Neural cell (in vitro differentiated cells): ENCODE results near the gene THRB. TPM values are rescaled to one million over a fixed set of nuclear protein-coding genes. Genes with fewer than 3 reads are reported as not detected.

Experiments
- H2AFZ ChIP-seq: fragments of 200-600, 300-800 bp; sonication (generic), shearing (Covaris generic); 2 replicates; pipeline ENCODE4 v1.6.0; 2014; ENCODE audit warnings: low read depth, mild to moderate bottlenecking, antibody characterized with exemption, low read length, moderate library complexity
- H3F3A ChIP-seq: fragments of 200-600 bp; shearing (Covaris generic); 2 replicates; pipeline ENCODE4 v1.6.1; 2016; ENCODE audit warnings: mild to moderate bottlenecking, moderate library complexity, mixed read lengths, antibody characterized with exemption, low read length; ENCODE audit not compliant: insufficient read depth, poor library complexity, severe bottlenecking
- H3K27ac ChIP-seq: fragments of 200-600, 300-800 bp; sonication (generic), shearing (Covaris generic); 2 replicates; pipeline ENCODE4 v1.5.1; 2014; ENCODE audit warnings: mild to moderate bottlenecking, low read length, moderate library complexity
- H3K27me3 ChIP-seq: fragments of 300-800, 200-600 bp; sonication (generic), shearing (Covaris generic); 2 replicates; pipeline ENCODE4 v1.6.0; 2014; ENCODE audit warnings: mild to moderate bottlenecking, low read depth, low read length, moderate library complexity; ENCODE audit not compliant: insufficient read depth
- H3K36me3 ChIP-seq: fragments of 300-800, 200-600 bp; sonication (generic), shearing (Covaris generic); 2 replicates; pipeline ENCODE4 v1.5.1; 2014; ENCODE audit warnings: mild to moderate bottlenecking, antibody characterized with exemption, low read length, moderate library complexity; ENCODE audit not compliant: insufficient read depth
- H3K4me2 ChIP-seq: fragments of 300-800, 200-600 bp; sonication (generic), shearing (Covaris generic); 2 replicates; pipeline ENCODE4 v1.6.0; 2014; ENCODE audit warnings: mild to moderate bottlenecking, low read length
- H3K4me3 ChIP-seq: fragments of 300-800, 200-600 bp; sonication (generic), shearing (Covaris generic); 2 replicates; pipeline ENCODE4 v1.5.1; 2014; ENCODE audit warnings: mild to moderate bottlenecking, low read length, moderate library complexity
- H3K79me2 ChIP-seq: fragments of 200-600 bp; shearing (Covaris generic); replicated peaks from 2 replicates; pipeline ENCODE4 v1.6.0; 2014; ENCODE audit warnings: mild to moderate bottlenecking, low read length, moderate library complexity; ENCODE audit not compliant: insufficient read depth
- H3K9ac ChIP-seq: fragments of 300-800, 200-600 bp; sonication (generic), shearing (Covaris generic); 2 replicates; pipeline ENCODE4 v1.6.1; 2016; ENCODE audit warnings: mild to moderate bottlenecking, low read length, mixed read lengths
- H3K9me2 ChIP-seq: fragments of 200-600 bp; shearing (Covaris generic); 2 replicates; pipeline ENCODE4 v1.6.1; 2016; ENCODE audit warnings: mild to moderate bottlenecking, low read length, mixed read lengths; ENCODE audit not compliant: insufficient read depth
- H3K9me3 ChIP-seq: fragments of 200-600, 300-800 bp; sonication (generic), shearing (Covaris generic); 2 replicates; pipeline ENCODE4 v1.6.1; 2016; ENCODE audit warnings: mild to moderate bottlenecking, mixed run types, low read length, moderate library complexity, mixed read lengths
- H4K20me1 ChIP-seq: fragments of 200-600 bp; shearing (Covaris generic); 2 replicates; pipeline ENCODE4 v1.6.1; 2016; ENCODE audit warnings: mild to moderate bottlenecking, mixed run types; ENCODE audit not compliant: insufficient read depth
- EP300 ChIP-seq: fragments of 450-650 bp; conservative IDR thresholded peaks from 2 replicates; pipeline ENCODE4 v1.6.1; 2014; ENCODE audit warnings: antibody characterized with exemption, mild to moderate bottlenecking, moderate library complexity; ENCODE audit not compliant: poor library complexity, severe bottlenecking
- EZH2 ChIP-seq: fragments of 200-600, 300-800 bp; shearing (Covaris generic), sonication (generic); IDR thresholded peaks from 2 replicates; pipeline ENCODE4 v1.6.1; 2014; ENCODE audit warnings: antibody characterized with exemption, low read length, borderline replicate concordance, mild to moderate bottlenecking; ENCODE audit not compliant: insufficient read depth, poor library complexity, severe bottlenecking
- MXI1 ChIP-seq: fragments of 450-650 bp; conservative IDR thresholded peaks from 2 replicates; pipeline ENCODE4 v1.6.1; 2014; ENCODE audit warnings: antibody characterized with exemption, mild to moderate bottlenecking; ENCODE audit not compliant: poor library complexity, severe bottlenecking
- POLR2AphosphoS5 ChIP-seq: IDR thresholded peaks from 2 replicates; pipeline ENCODE4 v1.6.1; 2012
- RAD21 ChIP-seq: fragments of 450-650 bp; conservative IDR thresholded peaks from 2 replicates; pipeline ENCODE4 v1.6.1; 2014; ENCODE audit warnings: antibody characterized with exemption, mild to moderate bottlenecking, moderate library complexity
- SMC3 ChIP-seq: fragments of 450-650 bp; conservative IDR thresholded peaks from 2 replicates; pipeline ENCODE4 v1.6.1; 2014; ENCODE audit warnings: antibody characterized with exemption, mild to moderate bottlenecking, moderate library complexity; ENCODE audit not compliant: poor library complexity
- TAF1 ChIP-seq: IDR thresholded peaks from 2 replicates; pipeline ENCODE4 v1.6.1; 2012; ENCODE audit warnings: low read depth
- polyA plus RNA-seq: library from polyadenylated mRNA; depleted of rRNA; stranded (reverse); fragments of >200 nt; gene quantifications from 2 replicates; pipeline ENCODE4 v1.2.3, GENCODE V29; 2014
- TF ChIP-seq, protein P1 (sequence below): IDR thresholded peaks from 2 replicates; pipeline ENCODE4 v1.6.1; 2012; ENCODE audit warnings: borderline replicate concordance
- TF ChIP-seq, protein P2 (sequence below): fragments of 450-650 bp; IDR thresholded peaks from 2 replicates; pipeline ENCODE4 v1.5.1; 2014; ENCODE audit warnings: antibody characterized with exemption, mild to moderate bottlenecking, moderate library complexity; ENCODE audit not compliant: poor library complexity, severe bottlenecking

The THRB gene
- polyA plus RNA-seq, 1 donor from 2014 or later, result 1.7 TPM

- H3K27ac ChIP-seq, result no peak overlapping the region
- no peak overlapping the region for H3K9ac ChIP-seq
- no peak for TF ChIP-seq SMC3
- no peak for TF ChIP-seq RAD21
- TF ChIP-seq, protein P1, sequence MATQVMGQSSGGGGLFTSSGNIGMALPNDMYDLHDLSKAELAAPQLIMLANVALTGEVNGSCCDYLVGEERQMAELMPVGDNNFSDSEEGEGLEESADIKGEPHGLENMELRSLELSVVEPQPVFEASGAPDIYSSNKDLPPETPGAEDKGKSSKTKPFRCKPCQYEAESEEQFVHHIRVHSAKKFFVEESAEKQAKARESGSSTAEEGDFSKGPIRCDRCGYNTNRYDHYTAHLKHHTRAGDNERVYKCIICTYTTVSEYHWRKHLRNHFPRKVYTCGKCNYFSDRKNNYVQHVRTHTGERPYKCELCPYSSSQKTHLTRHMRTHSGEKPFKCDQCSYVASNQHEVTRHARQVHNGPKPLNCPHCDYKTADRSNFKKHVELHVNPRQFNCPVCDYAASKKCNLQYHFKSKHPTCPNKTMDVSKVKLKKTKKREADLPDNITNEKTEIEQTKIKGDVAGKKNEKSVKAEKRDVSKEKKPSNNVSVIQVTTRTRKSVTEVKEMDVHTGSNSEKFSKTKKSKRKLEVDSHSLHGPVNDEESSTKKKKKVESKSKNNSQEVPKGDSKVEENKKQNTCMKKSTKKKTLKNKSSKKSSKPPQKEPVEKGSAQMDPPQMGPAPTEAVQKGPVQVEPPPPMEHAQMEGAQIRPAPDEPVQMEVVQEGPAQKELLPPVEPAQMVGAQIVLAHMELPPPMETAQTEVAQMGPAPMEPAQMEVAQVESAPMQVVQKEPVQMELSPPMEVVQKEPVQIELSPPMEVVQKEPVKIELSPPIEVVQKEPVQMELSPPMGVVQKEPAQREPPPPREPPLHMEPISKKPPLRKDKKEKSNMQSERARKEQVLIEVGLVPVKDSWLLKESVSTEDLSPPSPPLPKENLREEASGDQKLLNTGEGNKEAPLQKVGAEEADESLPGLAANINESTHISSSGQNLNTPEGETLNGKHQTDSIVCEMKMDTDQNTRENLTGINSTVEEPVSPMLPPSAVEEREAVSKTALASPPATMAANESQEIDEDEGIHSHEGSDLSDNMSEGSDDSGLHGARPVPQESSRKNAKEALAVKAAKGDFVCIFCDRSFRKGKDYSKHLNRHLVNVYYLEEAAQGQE, result no peak
- no peak for TF ChIP-seq EZH2
- no peak for TF ChIP-seq EP300
- TF ChIP-seq TAF1, result no peak
- TF ChIP-seq MXI1, result no peak
- TF ChIP-seq, protein P2, sequence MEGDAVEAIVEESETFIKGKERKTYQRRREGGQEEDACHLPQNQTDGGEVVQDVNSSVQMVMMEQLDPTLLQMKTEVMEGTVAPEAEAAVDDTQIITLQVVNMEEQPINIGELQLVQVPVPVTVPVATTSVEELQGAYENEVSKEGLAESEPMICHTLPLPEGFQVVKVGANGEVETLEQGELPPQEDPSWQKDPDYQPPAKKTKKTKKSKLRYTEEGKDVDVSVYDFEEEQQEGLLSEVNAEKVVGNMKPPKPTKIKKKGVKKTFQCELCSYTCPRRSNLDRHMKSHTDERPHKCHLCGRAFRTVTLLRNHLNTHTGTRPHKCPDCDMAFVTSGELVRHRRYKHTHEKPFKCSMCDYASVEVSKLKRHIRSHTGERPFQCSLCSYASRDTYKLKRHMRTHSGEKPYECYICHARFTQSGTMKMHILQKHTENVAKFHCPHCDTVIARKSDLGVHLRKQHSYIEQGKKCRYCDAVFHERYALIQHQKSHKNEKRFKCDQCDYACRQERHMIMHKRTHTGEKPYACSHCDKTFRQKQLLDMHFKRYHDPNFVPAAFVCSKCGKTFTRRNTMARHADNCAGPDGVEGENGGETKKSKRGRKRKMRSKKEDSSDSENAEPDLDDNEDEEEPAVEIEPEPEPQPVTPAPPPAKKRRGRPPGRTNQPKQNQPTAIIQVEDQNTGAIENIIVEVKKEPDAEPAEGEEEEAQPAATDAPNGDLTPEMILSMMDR, result no peak
- no peak for TF ChIP-seq POLR2AphosphoS5
- H4K20me1 ChIP-seq, result no peaks in the 10 kb centered on the region
- H3K36me3 ChIP-seq, result no peaks in the 10 kb centered on the region
- H3K4me2 ChIP-seq, result no peak overlapping the region
- no peaks in the 10 kb centered on the region for H3F3A ChIP-seq
- H3K9me3 ChIP-seq, result no peaks in the 10 kb centered on the region
- no peaks in the 10 kb centered on the region for H3K27me3 ChIP-seq
- no peaks in the 10 kb centered on the region for H3K9me2 ChIP-seq
- H3K79me2 ChIP-seq, result no peaks in the 10 kb centered on the region
- H3K4me3 ChIP-seq, result no peak overlapping the region
- no peak overlapping the region for H2AFZ ChIP-seq
These were observed 317.4 kb downstream of the THRB start for GRCh38 chr3:24177201-24177600.

DNA sequence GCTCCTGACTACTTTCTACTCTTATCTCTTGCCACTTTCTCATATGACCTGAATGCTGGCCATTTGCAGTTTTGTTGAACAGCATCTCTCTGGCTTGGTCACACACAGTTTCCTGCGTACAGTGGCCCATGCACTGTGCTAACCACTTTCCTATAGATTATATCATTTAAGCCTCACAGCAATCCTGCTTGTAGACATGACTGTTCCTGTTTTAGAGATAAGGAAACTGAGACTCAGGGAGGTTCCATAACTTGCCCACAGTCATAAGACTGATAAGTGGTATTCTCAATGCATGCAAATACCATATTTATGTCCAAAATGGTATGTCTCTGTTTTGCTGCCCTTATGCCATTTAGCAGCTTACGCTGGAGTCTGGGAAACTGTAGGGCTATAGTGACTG is 320.0 kb downstream of the THRB start:
- Histone ChIP-seq H4K20me1 (no peaks in the 10 kb centered on the region), H3K9me3 (no peaks in the 10 kb centered on the region), H2AFZ (no peak overlapping the region), H3K9me2 (no peaks in the 10 kb centered on the region), H3K27me3 (no peaks in the 10 kb centered on the region), H3K36me3 (no peaks in the 10 kb centered on the region), H3K4me3 (no peak overlapping the region), H3K9ac (no peak overlapping the region), H3F3A (no peaks in the 10 kb centered on the region), H3K27ac (no peak overlapping the region), H3K79me2 (no peaks in the 10 kb centered on the region), H3K4me2 (no peak overlapping the region)
- TF ChIP-seq, protein P1, result no peak
- no peak for TF ChIP-seq EZH2
- TF ChIP-seq EP300, result no peak
- TF ChIP-seq SMC3, result no peak
- TF ChIP-seq TAF1, result no peak
- TF ChIP-seq POLR2AphosphoS5, result no peak
- TF ChIP-seq MXI1, result no peak
